ENCODE data around the gene MORC2.

DNA sequence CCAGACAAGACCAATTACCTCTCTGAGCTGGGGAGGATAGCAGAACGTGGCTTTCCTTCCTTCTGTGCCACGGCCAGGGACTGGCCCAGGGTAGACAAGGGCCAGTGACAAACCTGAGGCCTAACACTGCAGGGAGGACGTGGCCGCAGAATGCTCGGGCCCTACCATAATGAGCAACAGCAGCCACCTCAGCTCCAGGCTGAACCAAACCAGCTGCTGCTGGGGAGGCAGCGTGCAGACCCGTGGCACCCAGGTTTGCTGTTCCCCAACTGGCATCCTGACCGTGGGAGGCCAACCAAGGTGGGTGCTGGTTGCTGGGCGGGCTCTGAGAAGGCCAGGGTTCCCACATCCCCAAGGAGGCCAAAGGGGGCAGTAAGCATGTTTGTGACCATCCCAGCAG lies 83.0 kb downstream of the MORC2 start:
- TF ChIP-seq, protein P1, sequence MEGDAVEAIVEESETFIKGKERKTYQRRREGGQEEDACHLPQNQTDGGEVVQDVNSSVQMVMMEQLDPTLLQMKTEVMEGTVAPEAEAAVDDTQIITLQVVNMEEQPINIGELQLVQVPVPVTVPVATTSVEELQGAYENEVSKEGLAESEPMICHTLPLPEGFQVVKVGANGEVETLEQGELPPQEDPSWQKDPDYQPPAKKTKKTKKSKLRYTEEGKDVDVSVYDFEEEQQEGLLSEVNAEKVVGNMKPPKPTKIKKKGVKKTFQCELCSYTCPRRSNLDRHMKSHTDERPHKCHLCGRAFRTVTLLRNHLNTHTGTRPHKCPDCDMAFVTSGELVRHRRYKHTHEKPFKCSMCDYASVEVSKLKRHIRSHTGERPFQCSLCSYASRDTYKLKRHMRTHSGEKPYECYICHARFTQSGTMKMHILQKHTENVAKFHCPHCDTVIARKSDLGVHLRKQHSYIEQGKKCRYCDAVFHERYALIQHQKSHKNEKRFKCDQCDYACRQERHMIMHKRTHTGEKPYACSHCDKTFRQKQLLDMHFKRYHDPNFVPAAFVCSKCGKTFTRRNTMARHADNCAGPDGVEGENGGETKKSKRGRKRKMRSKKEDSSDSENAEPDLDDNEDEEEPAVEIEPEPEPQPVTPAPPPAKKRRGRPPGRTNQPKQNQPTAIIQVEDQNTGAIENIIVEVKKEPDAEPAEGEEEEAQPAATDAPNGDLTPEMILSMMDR (IDR thresholded peaks at IDR 0.05 in 2 of 3, conservative IDR thresholded peaks at IDR 0.05 in 1 of 3; ENCODE audit: control insufficient read depth in 2 of 3, extremely low read depth in 1 of 3, insufficient read depth in 1 of 3, low read depth in 3 of 3, low read length in 3 of 3): no peak
- TF ChIP-seq BCL11A (IDR thresholded peaks at IDR 0.05; ENCODE audit: low read depth, low read length) (no peak), TAF1 (IDR thresholded peaks at IDR 0.05; ENCODE audit: borderline replicate concordance, low read depth, low read length) (no peak), KDM1A (IDR thresholded peaks at IDR 0.05; ENCODE audit: borderline replicate concordance) (no peak), EP300 (IDR thresholded peaks at IDR 0.05; ENCODE audit: borderline replicate concordance in 1 of 2, control insufficient read depth in 1 of 2, low read depth in 2 of 2, low read length in 2 of 2) (no peak), ESRRA (IDR thresholded peaks at IDR 0.05; ENCODE audit: low read length) (no peak)
- TF ChIP-seq, protein P2, sequence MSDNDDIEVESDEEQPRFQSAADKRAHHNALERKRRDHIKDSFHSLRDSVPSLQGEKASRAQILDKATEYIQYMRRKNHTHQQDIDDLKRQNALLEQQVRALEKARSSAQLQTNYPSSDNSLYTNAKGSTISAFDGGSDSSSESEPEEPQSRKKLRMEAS (IDR thresholded peaks at IDR 0.05; ENCODE audit: low read depth, low read length): no peak
- TF ChIP-seq, protein P3, sequence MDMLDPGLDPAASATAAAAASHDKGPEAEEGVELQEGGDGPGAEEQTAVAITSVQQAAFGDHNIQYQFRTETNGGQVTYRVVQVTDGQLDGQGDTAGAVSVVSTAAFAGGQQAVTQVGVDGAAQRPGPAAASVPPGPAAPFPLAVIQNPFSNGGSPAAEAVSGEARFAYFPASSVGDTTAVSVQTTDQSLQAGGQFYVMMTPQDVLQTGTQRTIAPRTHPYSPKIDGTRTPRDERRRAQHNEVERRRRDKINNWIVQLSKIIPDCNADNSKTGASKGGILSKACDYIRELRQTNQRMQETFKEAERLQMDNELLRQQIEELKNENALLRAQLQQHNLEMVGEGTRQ (IDR thresholded peaks at IDR 0.05; ENCODE audit: borderline replicate concordance, low read depth, low read length): no peak

All from GM12878 (cell line).